ENCODE results near the gene SEZ6L. TPM values are rescaled to one million over a fixed set of nuclear protein-coding genes. Genes with fewer than 3 reads are reported as not detected.

SEZ6L gene
- total RNA-seq, 1 experiment from 2014 or later: 0.13 TPM

DNA sequence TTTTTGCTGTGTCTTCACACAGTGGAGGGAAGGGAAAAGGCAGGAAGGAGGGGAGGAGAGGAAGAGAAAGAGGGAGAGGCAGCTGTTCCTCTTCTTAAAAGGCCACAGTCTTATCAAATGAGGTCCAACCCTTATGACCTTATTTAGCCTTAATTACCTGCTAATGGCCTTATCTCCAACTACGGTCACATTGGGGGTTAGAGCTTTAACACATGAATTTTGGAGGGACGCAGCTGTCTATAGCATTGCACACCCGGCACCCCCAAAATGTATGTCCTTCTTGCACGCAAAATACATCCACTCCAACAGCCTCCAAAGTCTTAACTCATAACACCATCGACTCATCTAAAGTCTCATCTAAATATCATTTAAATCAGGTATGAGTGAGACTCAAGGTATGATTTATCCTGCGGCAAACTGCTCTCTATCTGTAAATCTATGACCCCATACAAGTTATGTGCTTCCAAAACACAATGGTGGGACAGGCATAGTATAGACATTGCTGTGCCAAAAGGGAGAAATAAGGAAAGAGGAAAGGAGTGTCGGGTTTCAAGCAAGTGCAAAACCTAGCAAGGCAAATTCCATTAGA is 214.8 kb downstream of the SEZ6L start:
- H3K9me3 Mint-ChIP-seq: peaks cover 0 to 2% of the 10 kb centered on the region in 2 experiments; a peak in 2 of 5 replicates
- H4K91ac ChIP-seq (ENCODE audit: insufficient read length, low read depth, low read length): no peak overlapping the region

More for the DNA sequence above, 214.8 kb downstream of the SEZ6L start:
- Histone ChIP-seq H2BK120ac (ENCODE audit: low read depth, low read length, poor library complexity, severe bottlenecking) (no peak overlapping the region), H3K56ac (ENCODE audit: insufficient read length, low read depth, low read length) (no peak overlapping the region), H3K4me1 (ENCODE audit: insufficient read depth, low read length) (no peaks in the 10 kb centered on the region), H2BK5ac (ENCODE audit: insufficient read length, low read length) (no peak overlapping the region), H3K79me1 (ENCODE audit: insufficient read depth, low read depth, low read length, poor library complexity, severe bottlenecking) (no peaks in the 10 kb centered on the region), H3T11ph (ENCODE audit: low read length) (no peak overlapping the region), H2BK12ac (ENCODE audit: insufficient read length, low read depth, low read length) (no peak overlapping the region), H3K4ac (ENCODE audit: low read depth, low read length) (no peak overlapping the region), H3K27ac (ENCODE audit: insufficient read length, low read depth, low read length) (no peak overlapping the region), H3K27me3 (ENCODE audit: insufficient read depth, low read length) (no peaks in the 10 kb centered on the region), H3K9ac (ENCODE audit: extremely low read depth, insufficient read length, low read length) (no peak overlapping the region), H3K79me2 (ENCODE audit: insufficient read depth, low read length) (no peaks in the 10 kb centered on the region), H4K8ac (replicated peaks; ENCODE audit: insufficient read length, low read depth, low read length) (no peak overlapping the region), H4K20me1 (ENCODE audit: control insufficient read depth, insufficient read depth, insufficient read length) (no peaks in the 10 kb centered on the region), H2BK20ac (ENCODE audit: low read depth, low read length, poor library complexity, severe bottlenecking) (no peak overlapping the region), H3K14ac (ENCODE audit: insufficient read depth, low read length) (no peak overlapping the region), H3K23me2 (ENCODE audit: insufficient read length, low read depth, low read length, poor library complexity, severe bottlenecking) (no peaks in the 10 kb centered on the region), H3K4me2 (ENCODE audit: insufficient read depth, insufficient read length, low read length) (no peak overlapping the region), H3K23ac (ENCODE audit: insufficient read length, low read depth, low read length) (no peak overlapping the region), H3K9me3 (ENCODE audit: control insufficient read depth, low read depth, low read length) (no peaks in the 10 kb centered on the region), H2AFZ (ENCODE audit: low read length) (no peak overlapping the region), H4K5ac (ENCODE audit: insufficient read length, low read depth, low read length) (no peak overlapping the region), H2AK5ac (ENCODE audit: insufficient read length, low read length) (no peak overlapping the region), H3K18ac (ENCODE audit: insufficient read length, low read depth, low read length) (no peak overlapping the region), H2BK15ac (ENCODE audit: low read depth, low read length) (no peak overlapping the region)
- TF ChIP-seq, protein P1, sequence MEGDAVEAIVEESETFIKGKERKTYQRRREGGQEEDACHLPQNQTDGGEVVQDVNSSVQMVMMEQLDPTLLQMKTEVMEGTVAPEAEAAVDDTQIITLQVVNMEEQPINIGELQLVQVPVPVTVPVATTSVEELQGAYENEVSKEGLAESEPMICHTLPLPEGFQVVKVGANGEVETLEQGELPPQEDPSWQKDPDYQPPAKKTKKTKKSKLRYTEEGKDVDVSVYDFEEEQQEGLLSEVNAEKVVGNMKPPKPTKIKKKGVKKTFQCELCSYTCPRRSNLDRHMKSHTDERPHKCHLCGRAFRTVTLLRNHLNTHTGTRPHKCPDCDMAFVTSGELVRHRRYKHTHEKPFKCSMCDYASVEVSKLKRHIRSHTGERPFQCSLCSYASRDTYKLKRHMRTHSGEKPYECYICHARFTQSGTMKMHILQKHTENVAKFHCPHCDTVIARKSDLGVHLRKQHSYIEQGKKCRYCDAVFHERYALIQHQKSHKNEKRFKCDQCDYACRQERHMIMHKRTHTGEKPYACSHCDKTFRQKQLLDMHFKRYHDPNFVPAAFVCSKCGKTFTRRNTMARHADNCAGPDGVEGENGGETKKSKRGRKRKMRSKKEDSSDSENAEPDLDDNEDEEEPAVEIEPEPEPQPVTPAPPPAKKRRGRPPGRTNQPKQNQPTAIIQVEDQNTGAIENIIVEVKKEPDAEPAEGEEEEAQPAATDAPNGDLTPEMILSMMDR (conservative IDR thresholded peaks at IDR 0.05): no peak
- WGBS (ENCODE audit: extremely low coverage, insufficient read length, low lambda C conversion rate): no CpG with 5 or more reads among the region's 7 CpGs
- Mint-ChIP-seq H3K27me3 (ENCODE audit: low read depth) (peaks cover 31% of the 10 kb centered on the region), H3K36me3 (ENCODE audit: insufficient read depth in 1 of 3, low read depth in 3 of 3) (no peaks in the 10 kb centered on the region; a peak in 1 of 7 replicates), H3K4me1 (peaks cover 6 to 10% of the 10 kb centered on the region in 2 experiments; a peak in 3 of 4 replicates), H3K27ac (no peak overlapping the region), H3K4me3 (no peak overlapping the region)
- no peak for DNase-seq
